Bronchial epithelial cell (primary cell): Measurements from ENCODE around the gene PI4KA. TPM values are rescaled to one million over a fixed set of nuclear protein-coding genes. Genes with fewer than 3 reads are reported as not detected.

Source experiments
- DNase-seq: peaks from one replicate; pipeline ENCODE4 v3.0.0-alpha.2; 2010; ENCODE audit warnings: low read depth
- FAIRE-seq: peaks from 2 replicates; lab custom pipeline; 2011; peaks lifted over from hg19 to GRCh38; lab: Jason Lieb, UNC
- H3K27me3 ChIP-seq: 2 replicates; pipeline ENCODE4 v1.5.1; 2011; ENCODE audit warnings: low read length; ENCODE audit not compliant: control insufficient read depth, insufficient read depth
- H3K36me3 ChIP-seq: 2 replicates; pipeline ENCODE4 v1.5.1; 2011; ENCODE audit warnings: low read length; ENCODE audit not compliant: control insufficient read depth, insufficient read depth
- H3K4me3 ChIP-seq: 2 replicates; pipeline ENCODE4 v1.5.1; 2011; ENCODE audit warnings: mild to moderate bottlenecking, low read depth, low read length, control low read depth
- CTCF ChIP-seq: IDR thresholded peaks from 2 replicates; pipeline ENCODE4 v1.5.1; 2011; ENCODE audit warnings: mild to moderate bottlenecking, moderate library complexity, low read length, control low read depth, inconsistent platforms; ENCODE audit not compliant: insufficient read depth, severe bottlenecking
- total RNA-seq: library from RNA; depleted of rRNA; stranded (reverse); fragments of >200 nt; gene quantifications from 2 replicates; pipeline ENCODE4 v1.2.1, GENCODE V29; 2014

The PI4KA gene
- total RNA-seq, 1 donor from 2014 or later, result 9.5 TPM

DNA sequence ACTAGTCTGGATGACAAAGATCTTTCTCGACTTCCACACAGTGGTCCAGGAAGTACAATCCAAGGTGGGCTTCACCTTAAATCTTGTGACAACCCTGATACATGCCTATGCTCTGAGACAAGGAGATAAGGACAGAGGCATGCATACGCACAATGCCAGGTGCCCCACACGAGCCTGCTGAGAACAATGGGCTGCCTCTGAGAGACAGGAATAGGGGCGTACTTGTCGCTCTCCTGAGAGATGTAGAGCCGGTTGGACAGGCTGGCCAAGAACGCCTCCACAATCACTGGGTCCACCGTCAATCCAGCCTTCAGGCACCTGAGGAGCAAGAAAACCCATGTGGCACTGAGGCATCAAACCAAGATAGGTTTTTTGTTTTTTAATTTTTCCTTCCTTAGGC, 59.2 kb downstream of the PI4KA start:
- Histone ChIP-seq H3K36me3 (peaks cover 25% of the 10 kb centered on the region), H3K27me3 (no peaks in the 10 kb centered on the region), H3K4me3 (no peak overlapping the region)
- no peak for TF ChIP-seq CTCF
- DNase-seq (peak; percentile 48), FAIRE-seq (no peak)

DNA sequence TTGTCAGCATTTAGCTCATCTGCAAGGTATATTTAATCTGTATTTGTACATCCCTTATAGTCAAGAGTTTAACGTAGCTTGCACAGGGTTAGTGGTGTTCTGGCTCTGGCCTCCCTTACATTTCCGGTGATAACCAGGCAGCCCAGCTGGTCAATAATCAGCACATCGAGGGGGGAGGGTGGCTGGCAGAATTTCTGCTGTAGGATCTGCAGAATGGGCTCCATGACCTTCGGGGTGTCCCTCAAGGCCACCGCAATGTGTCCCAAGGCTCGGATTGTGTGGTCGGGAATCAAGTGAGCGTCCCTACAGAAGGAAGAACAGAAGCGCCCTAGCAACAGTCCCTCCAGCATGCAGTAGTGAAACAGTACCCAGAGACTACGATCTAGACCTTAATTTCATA, 59.6 kb downstream of the PI4KA start:
- H3K27me3 ChIP-seq, result no peaks in the 10 kb centered on the region
- no peak for FAIRE-seq

GRCh38 chr22:20798218-20798617, 60.4 kb downstream of the PI4KA start:
- Histone ChIP-seq H3K27me3 (no peaks in the 10 kb centered on the region), H3K4me3 (no peak overlapping the region), H3K36me3 (peaks cover 26% of the 10 kb centered on the region)
- DNase-seq (no peak), FAIRE-seq (no peak)
- TF ChIP-seq CTCF, result no peak

More for the DNA sequence above, 59.6 kb downstream of the PI4KA start:
- Histone ChIP-seq H3K36me3 (peaks cover 28% of the 10 kb centered on the region), H3K4me3 (no peak overlapping the region)
- no peak for DNase-seq
- no peak for TF ChIP-seq CTCF

DNA sequence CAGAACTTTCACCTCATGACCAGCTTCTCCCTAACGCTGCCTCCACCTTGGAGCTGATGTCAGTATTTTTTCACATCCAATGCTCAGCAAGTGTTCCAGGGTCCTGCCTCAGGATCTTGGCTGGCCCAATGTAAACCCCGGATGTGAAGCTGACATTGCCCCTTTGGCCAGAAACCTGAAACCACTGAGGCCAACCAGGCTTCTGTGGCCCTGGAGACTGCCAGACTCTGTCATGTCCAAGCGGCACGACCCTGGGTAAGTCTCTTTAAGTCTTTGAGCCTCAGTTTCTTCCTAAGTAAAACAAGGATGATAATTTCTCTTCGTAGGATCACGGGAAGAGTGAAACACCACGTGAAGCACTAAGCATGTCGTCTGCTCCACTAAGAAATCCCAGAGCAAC, 61.9 kb downstream of the PI4KA start:
- H3K27me3 ChIP-seq, result no peaks in the 10 kb centered on the region
- H3K4me3 ChIP-seq, result no peak overlapping the region
- FAIRE-seq, result no peak
- peaks cover 27% of the 10 kb centered on the region for H3K36me3 ChIP-seq
- DNase-seq, result no peak
- TF ChIP-seq CTCF, result no peak

DNA sequence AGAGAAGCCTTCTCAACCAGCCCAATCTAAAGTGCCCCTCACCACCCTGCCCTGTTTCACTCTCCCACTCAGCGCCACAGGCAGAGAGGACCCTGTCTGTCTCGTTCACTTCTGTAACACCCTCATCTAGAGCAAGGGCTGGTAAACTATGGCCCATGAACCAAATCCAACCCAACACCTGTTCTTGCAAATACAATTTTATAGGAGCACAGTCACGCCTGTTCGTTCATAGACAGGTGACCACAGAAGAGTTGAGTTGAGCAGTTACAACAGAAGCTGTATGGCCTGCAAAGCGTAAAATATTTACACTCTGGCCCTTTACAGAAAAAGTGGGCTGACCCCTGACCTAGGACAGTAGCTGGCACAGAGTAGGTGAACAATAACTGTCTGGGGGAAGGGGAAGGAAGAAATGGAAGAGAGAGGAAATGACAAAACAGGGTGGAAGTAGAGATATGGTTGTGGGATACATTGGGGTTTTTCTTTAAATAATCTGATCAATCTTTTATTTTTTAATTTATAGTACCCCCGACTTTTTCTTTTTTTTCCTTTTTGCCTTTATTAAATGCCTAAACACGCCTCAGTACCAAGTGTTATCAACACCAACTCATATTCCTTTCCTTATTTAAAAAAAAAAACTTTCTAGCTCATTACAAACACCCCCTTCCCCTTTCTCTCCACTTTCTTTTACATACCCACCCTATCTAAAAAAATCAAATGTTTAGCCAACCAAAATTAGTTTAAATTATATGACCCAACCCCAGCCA, 63.8 kb downstream of the PI4KA start:
- Histone ChIP-seq H3K36me3 (peaks cover 26% of the 10 kb centered on the region), H3K4me3 (no peak overlapping the region), H3K27me3 (no peaks in the 10 kb centered on the region)
- no peak for DNase-seq
- FAIRE-seq, result no peak
- no peak for TF ChIP-seq CTCF
